ENCODE measurements around the gene FBN3. TPM values are rescaled to one million over a fixed set of nuclear protein-coding genes. Genes with fewer than 3 reads are reported as not detected.
"Not testable (repeated sequence)": the region's sequence is repeated elsewhere in the genome, so short reads cannot be mapped to it uniquely, and the experiment has no call there.

Gene FBN3
- polyA plus RNA-seq, 1 donor: 3.5 TPM

GRCh38 chr19:8038815-8039214 is 110.6 kb downstream of the FBN3 start:
- Histone ChIP-seq H3K27ac (ENCODE audit: low read length) (no peak overlapping the region), H3K36me3 (ENCODE audit: control insufficient read depth, insufficient read depth, low read length) (no peaks in the 10 kb centered on the region), H3K4me1 (ENCODE audit: control insufficient read depth, insufficient read depth, low read length) (peaks cover 26% of the 10 kb centered on the region), H3K27me3 (ENCODE audit: control insufficient read depth, insufficient read depth, low read length) (no peaks in the 10 kb centered on the region), H3K4me3 (ENCODE audit: low read length) (no peak overlapping the region), H3K9me3 (ENCODE audit: control insufficient read depth, low read depth, low read length) (no peaks in the 10 kb centered on the region)
- no CpG with 5 or more reads among the region's 6 CpGs for WGBS (ENCODE audit: insufficient coverage, low lambda C conversion rate)
- no peak for DNase-seq

DNA sequence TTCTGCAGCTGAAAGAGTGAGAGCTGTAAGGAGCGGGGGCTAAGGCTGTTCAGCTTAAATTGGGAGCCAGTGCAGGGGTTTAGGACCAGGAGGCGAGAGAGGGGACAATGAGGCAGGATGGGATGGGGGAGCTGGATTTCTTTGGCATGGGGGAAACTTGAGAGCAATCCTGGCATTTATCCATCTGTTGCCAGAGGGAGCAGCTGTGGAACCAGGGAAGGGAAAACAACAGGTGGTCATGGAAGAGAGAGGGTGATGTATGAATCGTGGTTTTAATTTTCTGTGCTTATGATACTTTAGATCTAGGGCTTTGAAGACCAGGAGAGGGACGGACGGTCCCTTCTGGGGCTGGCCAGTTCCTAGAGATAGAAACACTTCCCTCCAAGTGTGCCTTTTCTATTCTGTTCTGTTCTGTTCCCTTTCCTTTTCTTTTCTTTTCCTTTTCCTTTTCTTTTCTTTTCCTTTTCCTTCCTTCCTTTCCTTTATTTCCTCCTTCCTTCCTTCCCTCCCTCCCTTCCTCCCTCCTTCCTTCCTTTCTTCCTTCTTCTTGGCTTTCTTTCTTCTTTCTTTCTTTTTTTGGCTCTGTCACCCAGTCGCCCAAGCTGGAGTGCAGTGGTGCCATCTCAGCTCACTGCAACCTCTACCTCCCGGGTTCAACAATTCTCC is 112.8 kb downstream of the FBN3 start:
- H3K4me1 ChIP-seq (ENCODE audit: control insufficient read depth, insufficient read depth, low read length): peaks cover 44% of the 10 kb centered on the region
- H3K27ac ChIP-seq (ENCODE audit: low read length): peak overlapping the region; percentile 8
- no peaks in the 10 kb centered on the region for H3K27me3 ChIP-seq (ENCODE audit: control insufficient read depth, insufficient read depth, low read length)

GRCh38 chr19:8034178-8034525 is 115.2 kb downstream of the FBN3 start:
- Histone ChIP-seq H3K36me3 (ENCODE audit: control insufficient read depth, insufficient read depth, low read length) (no peaks in the 10 kb centered on the region), H3K4me3 (ENCODE audit: low read length) (no peak overlapping the region), H3K4me1 (ENCODE audit: control insufficient read depth, insufficient read depth, low read length) (peaks cover 44% of the 10 kb centered on the region), H3K27ac (ENCODE audit: low read length) (peak overlapping the region; percentile 82), H3K9me3 (ENCODE audit: control insufficient read depth, low read depth, low read length) (peaks cover 4% of the 10 kb centered on the region), H3K27me3 (ENCODE audit: control insufficient read depth, insufficient read depth, low read length) (no peaks in the 10 kb centered on the region)
- DNase-seq: no peak
- WGBS (ENCODE audit: insufficient coverage, low lambda C conversion rate): no CpG with 5 or more reads among the region's 6 CpGs

More for the DNA sequence above, 112.8 kb downstream of the FBN3 start:
- no peaks in the 10 kb centered on the region for H3K36me3 ChIP-seq (ENCODE audit: control insufficient read depth, insufficient read depth, low read length)
- H3K9me3 ChIP-seq (ENCODE audit: control insufficient read depth, low read depth, low read length): no peaks in the 10 kb centered on the region
- 100% methylated on average over 1 of the region's 7 CpGs for WGBS (ENCODE audit: insufficient coverage, low lambda C conversion rate)
- H3K4me3 ChIP-seq (ENCODE audit: low read length): no peak overlapping the region
- DNase-seq: no peak

DNA sequence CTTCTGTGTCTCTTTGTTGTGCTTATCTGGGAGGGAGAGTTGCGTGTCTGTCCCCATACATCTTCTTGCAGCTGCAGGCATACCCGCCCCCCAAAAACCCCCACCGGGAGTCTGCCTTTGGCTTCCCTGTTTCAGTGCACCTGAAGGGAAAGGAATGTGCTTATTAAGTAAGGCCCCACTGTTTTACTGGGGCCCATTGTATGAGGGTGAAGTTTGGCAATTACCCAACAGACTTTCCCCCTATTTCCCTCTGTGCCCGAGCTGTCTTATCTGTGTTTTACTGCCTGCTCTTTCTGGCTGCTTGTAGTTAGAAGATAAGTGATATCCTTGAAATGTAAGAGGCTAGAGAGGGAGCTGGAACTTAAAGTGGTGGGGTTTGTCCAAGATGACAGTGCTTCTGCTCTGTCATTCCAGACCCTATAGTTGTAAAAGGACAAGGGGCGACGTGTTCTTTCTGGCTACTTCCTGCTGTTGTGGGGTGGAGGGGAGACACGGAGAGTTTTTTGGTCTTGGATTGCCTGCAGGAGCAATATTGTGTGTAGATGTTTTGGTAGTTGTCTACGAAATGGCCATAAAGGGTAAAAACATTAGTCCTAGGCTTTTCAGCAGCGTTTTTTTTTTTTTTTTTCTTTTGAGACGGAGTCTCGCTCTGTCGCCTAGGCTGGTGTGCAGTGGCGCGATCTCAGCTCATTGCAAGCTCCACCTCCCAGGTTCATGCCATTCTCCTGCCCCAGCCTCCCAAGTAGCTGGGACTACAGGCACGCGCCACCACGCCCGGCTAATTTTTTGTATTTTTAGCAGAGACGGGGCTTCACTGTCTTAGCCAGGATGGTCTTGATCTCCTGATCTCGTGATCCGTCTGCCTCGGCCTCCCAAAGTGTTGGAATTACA is 115.9 kb downstream of the FBN3 start:
- not testable (repeated sequence) for H3K36me3 ChIP-seq (ENCODE audit: control insufficient read depth, insufficient read depth, low read length); H3K4me3 ChIP-seq (ENCODE audit: low read length); H3K27me3 ChIP-seq (ENCODE audit: control insufficient read depth, insufficient read depth, low read length); H3K9me3 ChIP-seq (ENCODE audit: control insufficient read depth, low read depth, low read length)
- H3K27ac ChIP-seq (ENCODE audit: low read length): peak overlapping the region; percentile 82
- peak; percentile 76 to 91 for DNase-seq
- 20% methylated on average over 1 of the region's 22 CpGs for WGBS (ENCODE audit: insufficient coverage, low lambda C conversion rate)
- H3K4me1 ChIP-seq (ENCODE audit: control insufficient read depth, insufficient read depth, low read length): peaks cover 49% of the 10 kb centered on the region

- no peak overlapping the region for H3K27ac ChIP-seq (ENCODE audit: low read length)
- H3K27me3 ChIP-seq (ENCODE audit: control insufficient read depth, insufficient read depth, low read length): no peaks in the 10 kb centered on the region
- no CpG with 5 or more reads among the region's 8 CpGs for WGBS (ENCODE audit: insufficient coverage, low lambda C conversion rate)
- H3K9me3 ChIP-seq (ENCODE audit: control insufficient read depth, low read depth, low read length): peaks cover 4% of the 10 kb centered on the region
- no peak for DNase-seq
- no peak overlapping the region for H3K4me3 ChIP-seq (ENCODE audit: low read length)
- H3K4me1 ChIP-seq (ENCODE audit: control insufficient read depth, insufficient read depth, low read length): peaks cover 52% of the 10 kb centered on the region
- H3K36me3 ChIP-seq (ENCODE audit: control insufficient read depth, insufficient read depth, low read length): no peaks in the 10 kb centered on the region
Observed at GRCh38 chr19:8030960-8031359, 118.4 kb downstream of the FBN3 start.

DNA sequence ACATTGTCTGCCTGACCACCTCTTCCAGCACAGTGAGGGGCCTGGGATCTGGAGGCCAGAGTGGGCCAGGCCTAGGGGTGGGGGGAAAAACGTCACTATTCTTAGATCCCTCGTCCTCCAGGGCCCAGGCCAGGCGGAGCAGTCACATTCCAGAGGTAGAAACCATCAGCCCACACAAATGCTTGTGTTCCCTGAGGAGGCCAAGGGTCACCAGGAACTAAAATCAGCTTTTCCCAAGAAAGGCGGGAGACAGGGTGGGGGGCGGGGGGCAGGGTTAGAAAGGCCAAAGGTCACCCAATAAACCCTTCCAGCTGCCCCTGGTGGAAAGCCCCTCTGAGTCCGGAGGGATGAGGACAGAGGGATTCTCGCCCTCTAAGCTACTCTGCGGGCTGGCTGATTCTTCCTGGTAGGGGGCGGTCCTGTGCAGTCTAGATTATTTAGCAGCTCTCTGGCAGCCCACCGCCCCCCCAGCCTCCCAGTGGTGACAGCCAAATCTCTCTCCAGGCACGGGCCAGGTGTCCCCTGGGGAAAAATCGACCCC is 120.4 kb downstream of the FBN3 start:
- peak overlapping the region; percentile 81 for H3K27ac ChIP-seq (ENCODE audit: low read length)
- peaks cover 4% of the 10 kb centered on the region for H3K9me3 ChIP-seq (ENCODE audit: control insufficient read depth, low read depth, low read length)
- H3K4me1 ChIP-seq (ENCODE audit: control insufficient read depth, insufficient read depth, low read length): peaks cover 47% of the 10 kb centered on the region
- no peak overlapping the region for H3K4me3 ChIP-seq (ENCODE audit: low read length)
- no peaks in the 10 kb centered on the region for H3K36me3 ChIP-seq (ENCODE audit: control insufficient read depth, insufficient read depth, low read length)
- no peaks in the 10 kb centered on the region for H3K27me3 ChIP-seq (ENCODE audit: control insufficient read depth, insufficient read depth, low read length)
- WGBS (ENCODE audit: insufficient coverage, low lambda C conversion rate): no CpG with 5 or more reads among the region's 12 CpGs
- peak; percentile 58 to 84 for DNase-seq

DNA sequence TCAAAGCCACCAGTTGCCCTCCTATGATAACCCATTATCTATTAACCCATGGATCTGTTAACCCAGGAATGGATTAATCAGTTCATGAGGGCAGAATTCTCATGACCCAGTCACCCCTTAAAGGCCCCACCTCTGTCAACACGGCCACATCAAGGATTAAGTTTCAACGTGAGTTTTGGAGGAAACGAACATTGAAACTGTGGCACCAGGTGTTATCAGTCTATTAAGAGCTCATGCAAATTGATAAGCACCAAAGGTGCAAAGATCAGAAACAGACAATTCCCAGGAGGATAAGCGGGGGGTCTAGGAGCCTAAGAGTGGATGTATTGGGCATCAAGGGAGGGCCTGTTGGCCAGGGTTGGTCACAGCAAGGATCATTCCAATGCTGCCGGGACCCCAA is 124.1 kb downstream of the FBN3 start:
- no peaks in the 10 kb centered on the region for H3K9me3 ChIP-seq (ENCODE audit: control insufficient read depth, low read depth, low read length)
- H3K27me3 ChIP-seq (ENCODE audit: control insufficient read depth, insufficient read depth, low read length): no peaks in the 10 kb centered on the region
- no CpG with 5 or more reads among the region's 5 CpGs for WGBS (ENCODE audit: insufficient coverage, low lambda C conversion rate)
- peaks cover 26% of the 10 kb centered on the region for H3K4me1 ChIP-seq (ENCODE audit: control insufficient read depth, insufficient read depth, low read length)
- no peaks in the 10 kb centered on the region for H3K36me3 ChIP-seq (ENCODE audit: control insufficient read depth, insufficient read depth, low read length)
- no peak overlapping the region for H3K4me3 ChIP-seq (ENCODE audit: low read length)
- peak; percentile 62 to 92 for DNase-seq
- H3K27ac ChIP-seq (ENCODE audit: low read length): peak overlapping the region; percentile 11

DNA sequence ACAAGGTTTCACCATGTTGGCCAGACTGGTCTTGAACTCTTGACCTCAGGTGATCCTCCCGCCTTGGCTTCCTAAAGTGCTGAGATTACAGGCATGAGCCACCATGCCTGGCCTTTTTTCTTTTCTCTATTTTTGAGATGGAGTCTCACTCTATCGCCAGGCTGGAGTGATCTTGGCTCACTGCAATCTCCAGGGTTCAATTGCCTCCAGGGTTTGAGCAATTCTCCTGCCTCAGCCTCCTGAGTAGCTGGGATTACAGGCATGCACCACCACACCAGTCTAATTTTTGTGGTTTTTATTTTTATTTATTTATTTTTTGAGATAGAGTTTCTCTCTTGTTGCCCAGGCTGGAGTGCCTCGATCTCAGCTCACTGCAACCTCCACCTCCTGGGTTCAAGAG is 125.1 kb downstream of the FBN3 start:
- H3K36me3 ChIP-seq (ENCODE audit: control insufficient read depth, insufficient read depth, low read length); H3K9me3 ChIP-seq (ENCODE audit: control insufficient read depth, low read depth, low read length); DNase-seq; H3K4me3 ChIP-seq (ENCODE audit: low read length); H3K27me3 ChIP-seq (ENCODE audit: control insufficient read depth, insufficient read depth, low read length); H3K27ac ChIP-seq (ENCODE audit: low read length): not testable (repeated sequence)
- H3K4me1 ChIP-seq (ENCODE audit: control insufficient read depth, insufficient read depth, low read length): peaks cover 21% of the 10 kb centered on the region
- 100% methylated on average over 1 of the region's 3 CpGs for WGBS (ENCODE audit: insufficient coverage, low lambda C conversion rate)

DNA sequence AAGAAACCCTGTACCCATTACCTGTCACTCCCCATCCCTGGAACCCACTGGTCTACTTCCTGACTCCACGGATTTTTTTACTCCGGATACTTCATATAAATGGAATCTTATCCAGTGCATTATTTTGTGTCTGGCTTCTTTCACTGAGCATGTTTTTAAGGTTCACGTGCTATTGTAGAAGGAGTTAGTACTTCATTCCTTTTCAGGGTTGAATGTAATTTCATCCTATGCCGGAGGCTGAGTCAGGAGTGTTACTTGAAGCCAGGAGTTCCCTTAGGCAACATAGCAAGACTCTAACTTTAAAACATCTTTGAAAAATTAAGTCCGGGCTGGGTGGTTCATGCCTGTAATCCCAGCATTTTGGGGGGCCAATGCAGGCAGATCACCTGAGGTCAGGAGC is 126.0 kb downstream of the FBN3 start:
- no peak overlapping the region for H3K4me3 ChIP-seq (ENCODE audit: low read length)
- no peaks in the 10 kb centered on the region for H3K36me3 ChIP-seq (ENCODE audit: control insufficient read depth, insufficient read depth, low read length)
- no peaks in the 10 kb centered on the region for H3K9me3 ChIP-seq (ENCODE audit: control insufficient read depth, low read depth, low read length)
- H3K27me3 ChIP-seq (ENCODE audit: control insufficient read depth, insufficient read depth, low read length): no peaks in the 10 kb centered on the region
- WGBS (ENCODE audit: insufficient coverage, low lambda C conversion rate): 91% methylated on average over 4 of the region's 5 CpGs
- DNase-seq: no peak
- peaks cover 12% of the 10 kb centered on the region for H3K4me1 ChIP-seq (ENCODE audit: control insufficient read depth, insufficient read depth, low read length)
- no peak overlapping the region for H3K27ac ChIP-seq (ENCODE audit: low read length)

DNA sequence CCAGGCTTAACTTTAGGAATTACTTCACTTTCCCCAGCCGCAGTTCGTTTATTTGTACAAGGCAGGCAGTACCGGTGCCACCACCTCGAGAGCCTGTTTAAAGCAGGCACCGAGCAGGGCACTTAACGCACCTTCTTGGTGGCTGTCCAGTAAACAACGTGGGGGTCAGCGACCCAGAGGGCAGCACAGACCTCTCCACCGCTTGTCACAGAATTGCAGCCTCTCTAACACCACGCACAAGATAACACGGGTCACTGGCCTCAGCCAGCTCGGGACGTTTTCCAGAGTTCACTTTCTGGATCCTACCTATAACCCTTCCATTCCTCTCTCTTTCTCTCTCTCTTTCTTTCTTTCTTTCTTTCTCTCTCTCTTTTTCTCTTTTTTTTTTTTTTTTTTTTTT is 127.1 kb downstream of the FBN3 start:
- Histone ChIP-seq H3K4me1 (ENCODE audit: control insufficient read depth, insufficient read depth, low read length) (peaks cover 4% of the 10 kb centered on the region), H3K27ac (ENCODE audit: low read length) (no peak overlapping the region), H3K27me3 (ENCODE audit: control insufficient read depth, insufficient read depth, low read length) (no peaks in the 10 kb centered on the region), H3K9me3 (ENCODE audit: control insufficient read depth, low read depth, low read length) (no peaks in the 10 kb centered on the region), H3K4me3 (ENCODE audit: low read length) (no peak overlapping the region), H3K36me3 (ENCODE audit: control insufficient read depth, insufficient read depth, low read length) (no peaks in the 10 kb centered on the region)
- no peak for DNase-seq
- WGBS (ENCODE audit: insufficient coverage, low lambda C conversion rate): 69% methylated on average over 2 of the region's 13 CpGs

Measured in large intestine (tissue), 3 donors.